GM12872 (cell line): ENCODE measurements around the gene TMEM151B.

ENCODE experiments used
- TF ChIP-seq, protein P1 (sequence below): IDR thresholded peaks from 3 replicates; pipeline ENCODE4 v1.5.1; 2011; ENCODE audit warnings: low read depth, mild to moderate bottlenecking, low read length, moderate library complexity; ENCODE audit not compliant: insufficient read depth

TMEM151B gene

GRCh38 chr6:44339301-44339700 lies 69.1 kb downstream of the TMEM151B start:
- TF ChIP-seq, protein P1, sequence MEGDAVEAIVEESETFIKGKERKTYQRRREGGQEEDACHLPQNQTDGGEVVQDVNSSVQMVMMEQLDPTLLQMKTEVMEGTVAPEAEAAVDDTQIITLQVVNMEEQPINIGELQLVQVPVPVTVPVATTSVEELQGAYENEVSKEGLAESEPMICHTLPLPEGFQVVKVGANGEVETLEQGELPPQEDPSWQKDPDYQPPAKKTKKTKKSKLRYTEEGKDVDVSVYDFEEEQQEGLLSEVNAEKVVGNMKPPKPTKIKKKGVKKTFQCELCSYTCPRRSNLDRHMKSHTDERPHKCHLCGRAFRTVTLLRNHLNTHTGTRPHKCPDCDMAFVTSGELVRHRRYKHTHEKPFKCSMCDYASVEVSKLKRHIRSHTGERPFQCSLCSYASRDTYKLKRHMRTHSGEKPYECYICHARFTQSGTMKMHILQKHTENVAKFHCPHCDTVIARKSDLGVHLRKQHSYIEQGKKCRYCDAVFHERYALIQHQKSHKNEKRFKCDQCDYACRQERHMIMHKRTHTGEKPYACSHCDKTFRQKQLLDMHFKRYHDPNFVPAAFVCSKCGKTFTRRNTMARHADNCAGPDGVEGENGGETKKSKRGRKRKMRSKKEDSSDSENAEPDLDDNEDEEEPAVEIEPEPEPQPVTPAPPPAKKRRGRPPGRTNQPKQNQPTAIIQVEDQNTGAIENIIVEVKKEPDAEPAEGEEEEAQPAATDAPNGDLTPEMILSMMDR, result no peak

GRCh38 chr6:44339763-44340625 lies 69.7 kb downstream of the TMEM151B start:
- TF ChIP-seq, protein P1, result no peak

GRCh38 chr6:44341095-44341890 lies 71.0 kb downstream of the TMEM151B start:
- TF ChIP-seq, protein P1, result no peak

DNA sequence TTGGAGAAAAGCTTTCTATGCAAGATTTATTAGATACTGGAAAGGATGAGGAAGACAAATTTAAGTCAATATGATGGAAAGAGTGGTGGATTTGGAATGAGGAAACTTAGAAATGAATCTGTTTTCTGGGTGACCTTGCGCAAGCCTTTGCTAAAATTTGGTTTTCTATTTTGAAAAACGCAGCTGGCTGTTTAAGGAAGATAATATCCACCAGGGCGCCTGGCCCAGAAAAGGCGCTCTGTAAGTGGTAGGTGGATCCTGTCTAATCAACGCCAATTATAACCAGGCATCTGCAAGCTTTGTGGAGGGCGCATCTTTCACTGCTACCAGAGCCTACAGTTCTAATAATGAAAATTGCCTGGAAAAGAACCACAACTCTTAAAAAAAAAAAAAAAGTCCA lies 71.8 kb downstream of the TMEM151B start:
- TF ChIP-seq, protein P1, result no peak

DNA sequence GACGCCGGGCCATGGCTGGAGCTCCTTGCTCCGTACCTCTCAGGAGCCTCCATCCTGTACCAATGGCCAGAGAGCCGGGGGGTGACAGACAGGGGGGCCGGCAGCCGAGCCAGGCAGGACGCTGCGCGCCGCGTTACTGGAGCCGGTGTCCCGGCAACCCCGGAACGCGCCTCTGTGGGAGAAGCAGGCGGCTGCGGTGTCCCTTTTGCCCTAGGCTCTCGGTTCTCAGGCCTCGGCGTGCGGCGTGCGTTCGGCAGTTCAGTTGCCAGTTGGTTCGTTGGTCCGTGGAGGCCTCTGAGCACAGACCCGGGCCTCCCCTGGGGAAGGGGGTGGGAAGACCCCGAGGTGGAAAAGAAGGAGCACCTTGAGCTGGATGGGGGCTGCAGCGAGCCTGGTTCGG lies 72.2 kb downstream of the TMEM151B start, which contains the start of gene SPATS1:
TSS of gene SPATS1 (plus strand) at position 162 of the 400 bp plus-strand sequence. CDS start 446 bp downstream, outside the sequence.
- TF ChIP-seq, protein P1, result no peak

DNA sequence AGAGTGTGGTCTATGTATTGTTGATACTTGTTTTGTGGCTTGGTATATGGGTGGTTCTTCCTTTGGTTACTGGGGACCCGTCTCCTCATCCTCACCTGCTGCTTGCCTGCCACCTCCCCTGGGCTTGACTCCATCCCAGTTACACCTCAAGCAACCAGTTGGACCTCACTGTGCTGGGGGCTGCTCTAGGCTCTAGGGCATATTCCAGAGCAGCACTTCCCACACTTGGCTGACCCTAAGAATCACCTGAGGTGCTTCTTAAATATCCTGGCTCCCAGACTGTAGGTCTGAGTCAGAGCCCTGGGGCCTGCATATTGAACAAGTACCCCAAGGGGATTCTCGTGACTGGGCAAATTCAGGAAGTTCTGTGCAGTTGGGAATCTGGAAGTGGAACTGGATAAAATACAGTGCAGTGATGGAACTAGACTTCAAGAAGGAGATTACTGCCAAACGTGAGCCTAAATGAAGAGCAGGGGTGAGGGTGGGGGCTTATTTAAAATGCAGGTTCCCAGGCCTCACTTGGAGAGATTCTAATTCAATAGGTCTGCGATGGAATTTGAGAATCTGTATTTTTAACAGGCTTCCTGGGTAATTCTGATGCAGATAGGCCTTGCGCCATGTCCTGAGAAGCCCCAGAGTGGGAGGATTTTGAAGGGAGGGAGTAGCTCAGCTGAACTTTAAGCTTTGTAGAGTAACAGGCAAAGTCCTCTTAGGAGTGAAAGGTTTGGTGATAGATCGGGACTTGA lies 79.8 kb downstream of the TMEM151B start:
- TF ChIP-seq, protein P1, result no peak

DNA sequence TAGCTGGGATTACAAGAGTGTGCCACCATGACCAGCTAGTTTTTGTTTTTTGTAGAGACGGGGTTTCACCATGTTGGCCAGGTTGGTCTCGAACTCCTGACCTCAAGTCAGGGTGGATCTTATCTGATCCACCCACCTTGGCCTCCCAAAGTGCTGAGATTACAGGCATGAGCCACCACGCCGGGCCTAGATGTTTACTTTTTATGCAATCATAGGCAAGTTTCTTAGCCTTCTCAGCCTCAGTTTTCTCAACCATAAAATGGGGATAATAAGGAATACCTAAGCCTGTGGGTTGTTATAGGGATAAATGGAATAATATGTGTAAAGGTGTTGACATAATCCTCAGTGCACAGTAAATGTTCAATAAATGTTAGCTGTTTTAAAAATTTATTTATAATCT lies 82.0 kb downstream of the TMEM151B start:
- TF ChIP-seq, protein P1, result no peak
